ENCODE measurements around the gene DDB1.
A peak's percentile ranks its signal among the peaks of the same experiment; 100 is the strongest.

DDB1 gene

GRCh38 chr11:61354208-61354607 is 21.3 kb upstream of the DDB1 start:
- no peak for DNase-seq

DNA sequence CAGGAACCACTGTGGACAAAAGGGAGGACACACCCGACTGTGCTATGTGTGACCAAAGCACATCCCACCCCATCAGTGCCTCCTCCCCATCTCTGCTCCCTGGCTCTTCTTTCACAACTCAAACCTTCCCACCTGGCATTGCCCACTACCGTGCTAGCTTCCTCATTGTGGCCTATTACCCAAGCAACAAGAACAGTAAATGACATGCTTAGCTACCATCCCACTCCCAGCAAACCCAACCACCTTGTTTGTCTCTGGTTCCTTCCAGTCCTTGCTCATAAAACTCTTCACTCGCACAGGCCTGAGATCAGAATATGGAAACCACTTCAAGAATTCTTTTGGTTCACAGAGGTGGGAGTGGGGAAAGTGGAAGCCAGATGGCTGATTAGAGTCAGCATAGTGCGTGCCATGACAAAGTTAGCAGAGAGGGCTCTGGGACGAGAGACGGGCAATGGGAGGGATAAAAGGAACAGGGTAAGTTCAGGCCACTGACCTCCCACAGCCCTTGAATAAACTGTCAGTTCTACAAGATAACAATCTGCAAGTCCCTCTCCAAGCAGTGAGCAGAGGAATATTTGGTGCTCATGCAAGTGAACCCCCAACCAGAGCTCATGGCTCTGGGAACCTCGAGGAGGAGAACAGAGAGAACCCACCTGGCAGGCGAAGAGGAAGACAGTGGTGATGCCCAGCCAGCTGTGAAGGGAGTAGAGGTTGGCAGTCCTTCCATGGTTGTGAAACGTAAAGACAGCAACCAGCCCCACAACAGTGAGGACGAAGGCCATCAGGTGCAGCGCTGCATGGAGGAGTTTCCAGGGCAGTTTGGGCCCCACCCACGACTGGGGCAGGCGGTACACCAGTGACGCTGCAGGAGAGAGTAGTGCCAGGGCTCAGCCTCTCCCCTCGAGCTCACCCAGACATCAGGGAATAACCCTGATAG is 20.5 kb upstream of the DDB1 start:
- DNase-seq, result no peak

DNA sequence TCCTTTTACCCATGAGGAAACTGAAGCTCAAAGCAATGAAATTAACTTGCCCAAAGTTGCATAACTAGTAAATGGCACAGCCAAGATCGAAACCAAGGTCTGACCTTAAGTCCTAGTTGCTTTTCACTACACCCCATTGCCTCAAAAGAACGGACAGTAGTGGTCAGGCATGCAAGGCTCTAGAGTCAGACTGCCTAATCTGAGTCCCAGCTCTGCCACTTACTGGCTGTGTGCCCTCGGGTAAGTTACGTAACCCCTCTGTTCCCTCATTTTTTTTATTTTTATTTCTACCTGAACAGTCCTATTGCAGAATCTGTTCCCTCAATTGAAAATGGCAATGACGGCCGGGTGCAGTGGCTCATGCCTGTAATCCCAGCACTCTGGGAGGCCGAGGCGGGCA is 19.1 kb upstream of the DDB1 start:
- no peak for DNase-seq

- DNase-seq, result no peak
Measured at GRCh38 chr11:61350803-61351202, 17.9 kb upstream of the DDB1 start.

GRCh38 chr11:61350336-61350735 is 17.4 kb upstream of the DDB1 start:
- DNase-seq, result no peak

GRCh38 chr11:61349916-61350315 is 17.0 kb upstream of the DDB1 start:
- DNase-seq, result no peak

DNA sequence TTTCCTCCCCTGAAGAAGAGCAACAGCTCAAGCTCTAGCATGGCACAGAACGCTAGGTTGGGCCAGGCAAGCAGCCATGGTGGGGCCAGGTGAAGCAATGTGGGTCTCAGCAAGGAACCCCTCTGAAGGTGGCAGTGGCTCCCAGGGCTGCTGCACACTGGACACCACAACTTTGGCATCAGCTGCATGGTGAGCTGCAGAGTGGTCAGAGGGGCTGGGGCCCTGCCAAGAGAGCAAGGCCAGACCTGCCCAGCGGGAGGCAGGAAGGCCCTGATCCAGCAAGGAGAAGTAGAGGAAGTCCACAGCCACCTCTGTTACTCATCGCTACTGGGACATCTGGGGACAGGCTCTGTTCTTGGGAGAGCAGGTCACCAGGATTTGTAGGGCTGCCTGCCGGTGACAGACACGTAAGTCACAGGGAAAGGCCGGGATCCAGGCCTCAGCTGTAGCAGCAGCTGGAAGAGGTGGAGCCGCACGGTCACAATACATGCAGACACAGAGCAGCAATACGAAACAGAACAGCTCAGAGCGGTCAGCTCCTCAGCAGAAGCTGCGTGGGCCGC is 16.4 kb upstream of the DDB1 start:
- DNase-seq, result no peak

DNA sequence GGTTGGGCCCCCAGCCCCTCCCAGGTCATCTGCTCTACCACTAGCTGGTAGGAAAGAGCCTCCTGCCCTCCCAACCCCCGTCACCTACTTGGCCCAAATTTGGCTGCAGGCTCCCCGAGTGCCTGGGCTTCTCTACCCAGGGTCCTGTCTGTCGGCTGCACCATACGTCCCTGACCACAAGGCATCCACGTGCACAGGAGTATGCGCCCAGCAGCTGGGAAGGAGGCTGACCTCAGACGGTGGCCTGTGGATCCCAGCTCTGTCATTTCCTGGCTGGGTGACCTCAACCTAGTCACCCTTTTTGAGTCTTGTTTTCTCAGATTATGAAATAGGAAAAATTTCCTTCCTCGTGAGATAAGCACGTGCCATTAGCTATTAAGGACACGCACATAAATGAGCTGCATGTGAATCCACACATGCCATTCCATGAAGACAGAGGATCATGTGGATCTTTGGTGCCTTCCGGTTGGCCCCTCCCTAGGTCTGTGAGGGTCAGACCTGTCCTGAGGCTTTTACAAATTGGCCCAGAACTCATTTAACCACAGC is 15.1 kb upstream of the DDB1 start:
- no peak for DNase-seq

- DNase-seq, result no peak
Measured at GRCh38 chr11:61345954-61346843, 13.3 kb upstream of the DDB1 start.

GRCh38 chr11:61345170-61345610 is 12.3 kb upstream of the DDB1 start:
- no peak for DNase-seq

- no peak for DNase-seq
Measured at GRCh38 chr11:61343792-61344745, 11.2 kb upstream of the DDB1 start.

DNA sequence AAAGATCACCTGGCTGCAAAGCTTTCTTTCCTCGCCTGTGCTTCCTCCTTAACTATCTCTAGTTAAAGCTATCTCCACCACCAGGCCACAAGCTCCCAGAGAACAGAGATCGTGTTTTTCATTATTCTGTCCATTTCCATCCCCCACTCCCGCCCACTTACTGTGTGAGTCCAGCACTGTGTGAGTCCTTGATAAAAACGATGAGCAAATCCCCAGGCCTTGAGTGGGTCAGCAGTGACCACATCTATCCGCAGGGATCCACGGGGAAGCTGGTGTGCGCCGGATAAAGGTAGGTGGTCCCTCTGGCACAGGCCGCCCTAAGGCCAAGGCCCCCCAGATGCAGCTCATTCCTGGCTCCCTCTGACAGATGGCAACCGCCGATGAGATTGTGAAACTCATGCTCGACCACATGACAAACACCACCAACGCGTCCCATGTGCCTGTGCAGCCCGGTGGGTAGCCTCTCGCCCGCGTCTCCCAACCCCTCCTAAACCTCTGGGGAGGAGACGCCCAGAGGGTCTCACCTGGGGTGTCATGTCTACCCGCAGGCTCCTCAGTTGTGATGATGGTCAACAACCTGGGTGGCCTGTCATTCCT is 9.4 kb upstream of the DDB1 start:
- no peak for DNase-seq

GRCh38 chr11:61341706-61342105 is 8.8 kb upstream of the DDB1 start:
- no peak for DNase-seq

DNA sequence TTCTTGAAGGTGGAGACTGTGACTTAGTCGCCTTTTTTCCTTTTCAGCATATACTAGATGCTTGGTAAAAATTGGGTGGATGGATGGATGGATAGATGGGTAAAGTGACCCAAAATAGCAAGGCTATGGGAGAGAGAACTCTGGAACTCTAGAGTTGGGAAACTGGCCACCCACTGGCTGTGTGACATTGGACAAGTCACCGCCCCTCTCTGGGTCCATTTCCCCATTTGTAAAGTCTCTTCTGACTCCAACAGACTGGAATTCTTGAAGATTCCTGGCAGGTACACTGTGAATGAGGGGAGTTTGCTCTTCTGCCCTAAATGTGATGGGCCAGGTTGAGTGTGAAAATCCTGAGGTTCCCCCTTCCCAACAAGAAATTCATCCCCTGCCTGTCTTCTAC is 8.1 kb upstream of the DDB1 start:
- DNase-seq, result no peak

DNA sequence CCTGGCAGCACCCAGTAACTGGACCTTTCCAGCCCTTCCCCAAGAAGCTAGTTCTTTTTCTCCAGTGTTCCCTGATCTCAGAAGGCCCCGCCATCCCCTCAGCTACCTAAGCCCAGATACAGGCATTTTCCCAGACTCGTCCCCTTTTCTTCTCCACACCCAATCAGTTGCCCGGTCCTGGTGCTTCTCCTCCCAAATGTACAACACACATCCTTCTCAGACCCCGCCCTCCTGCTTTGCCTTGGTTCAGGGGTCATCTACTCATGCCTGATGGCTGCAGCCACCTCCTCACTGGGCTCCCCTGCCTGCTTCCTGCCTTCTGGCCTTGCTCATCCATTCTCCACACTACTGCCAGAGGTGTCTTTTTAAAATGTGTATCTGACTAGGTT is 6.6 kb upstream of the DDB1 start:
- DNase-seq, result no peak

DNA sequence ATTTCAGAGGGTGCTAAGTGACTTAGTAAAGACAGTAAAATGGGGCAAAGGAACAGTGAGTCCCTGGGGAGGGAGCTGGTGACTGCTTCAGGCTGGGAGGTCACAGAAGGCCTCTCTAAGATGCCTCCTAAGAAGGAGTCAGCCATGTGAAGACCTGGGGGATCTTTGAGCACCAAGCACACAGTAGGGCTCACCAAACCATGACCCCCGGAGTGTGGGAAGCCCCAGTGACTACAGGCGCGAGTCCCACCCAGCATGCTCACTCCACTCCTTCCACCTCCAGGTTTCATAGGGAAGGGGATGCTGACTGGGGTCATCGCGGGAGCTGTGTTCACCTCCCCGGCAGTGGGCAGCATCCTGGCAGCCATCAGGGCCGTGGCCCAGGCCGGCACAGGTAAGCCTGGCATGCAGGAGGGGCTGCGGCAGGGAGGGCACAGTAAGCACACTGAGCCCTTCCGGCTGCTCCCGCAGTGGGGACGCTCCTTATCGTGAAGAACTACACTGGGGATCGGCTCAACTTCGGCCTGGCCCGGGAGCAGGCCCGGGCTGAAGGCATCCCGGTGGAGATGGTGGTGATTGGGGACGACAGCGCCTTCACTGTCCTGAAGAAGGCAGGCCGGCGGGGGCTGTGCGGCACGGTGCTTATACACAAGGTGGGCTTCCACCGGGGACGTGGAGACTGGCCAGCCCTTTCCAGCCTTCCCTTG is 6.0 kb upstream of the DDB1 start:
- DNase-seq, result no peak

DNA sequence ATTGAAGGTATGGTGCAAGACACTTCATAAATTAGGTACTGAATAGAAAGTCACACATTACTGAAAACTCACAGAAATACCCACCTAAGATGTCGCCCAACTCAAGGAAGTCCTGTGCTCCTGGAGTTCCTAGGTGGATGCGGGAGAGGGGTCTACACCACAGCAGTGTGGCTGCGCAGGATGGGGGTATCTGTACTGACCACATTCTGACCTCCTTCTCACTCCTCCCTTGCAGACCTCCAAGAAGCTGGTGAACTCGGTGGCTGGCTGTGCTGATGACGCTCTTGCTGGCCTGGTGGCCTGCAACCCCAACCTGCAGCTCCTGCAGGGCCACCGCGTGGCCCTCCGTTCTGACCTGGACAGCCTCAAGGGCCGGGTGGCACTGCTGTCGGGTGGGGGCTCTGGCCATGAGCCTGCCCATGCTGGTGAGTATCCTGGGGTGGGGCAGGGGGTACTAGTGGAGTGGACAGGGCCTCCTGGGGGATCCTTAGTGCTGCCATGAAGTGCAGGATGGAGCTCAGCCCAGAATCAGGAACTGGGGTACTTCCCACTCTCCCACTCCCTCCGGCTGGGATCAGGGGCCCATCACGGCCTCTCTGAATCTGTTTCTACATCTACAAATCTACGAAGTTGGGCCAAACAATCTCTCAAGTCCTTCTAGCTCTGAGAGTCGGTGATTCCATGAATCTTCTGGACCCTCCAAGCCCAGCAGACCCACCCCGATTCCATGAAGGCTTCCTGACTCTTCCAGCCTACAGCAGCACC is 5.0 kb upstream of the DDB1 start:
- no peak for DNase-seq

DNA sequence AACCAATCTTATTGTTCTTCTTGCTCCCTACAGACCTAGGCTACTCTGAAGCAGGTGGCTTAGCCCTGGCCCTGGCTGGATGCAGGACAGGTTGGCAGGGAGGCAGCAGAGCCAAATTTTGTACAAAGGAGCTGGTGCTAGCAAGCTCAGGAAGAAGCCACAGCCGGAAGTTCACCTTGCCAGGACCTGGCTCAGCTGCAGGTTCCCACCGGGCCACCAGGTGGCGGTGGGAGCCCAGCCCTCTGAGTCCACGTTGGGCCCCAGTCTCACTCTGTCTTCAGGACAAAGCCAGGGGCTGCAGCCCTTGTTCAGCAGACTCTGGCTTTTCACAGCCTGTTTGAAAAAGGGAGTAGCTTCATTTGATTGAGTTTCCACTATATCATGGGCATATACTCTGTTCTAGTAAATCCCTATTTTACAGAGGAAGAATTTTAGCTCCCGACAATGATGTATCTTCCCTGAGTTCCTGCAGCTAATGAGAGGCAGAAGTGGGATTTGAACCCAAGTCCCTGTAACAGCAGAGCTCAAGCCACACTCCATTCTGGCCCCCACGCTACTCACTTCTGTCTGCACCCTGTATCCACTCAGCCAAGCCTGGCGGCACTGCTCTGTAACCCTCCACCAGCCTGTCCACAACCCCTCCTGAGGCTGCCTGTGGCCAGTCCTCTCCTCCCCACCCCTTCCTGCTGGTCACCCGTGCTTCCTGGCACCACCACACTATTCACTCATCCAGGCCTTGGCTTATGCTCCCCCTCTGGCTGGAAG is 3.4 kb upstream of the DDB1 start:
- peak; percentile 35 for DNase-seq

DNA sequence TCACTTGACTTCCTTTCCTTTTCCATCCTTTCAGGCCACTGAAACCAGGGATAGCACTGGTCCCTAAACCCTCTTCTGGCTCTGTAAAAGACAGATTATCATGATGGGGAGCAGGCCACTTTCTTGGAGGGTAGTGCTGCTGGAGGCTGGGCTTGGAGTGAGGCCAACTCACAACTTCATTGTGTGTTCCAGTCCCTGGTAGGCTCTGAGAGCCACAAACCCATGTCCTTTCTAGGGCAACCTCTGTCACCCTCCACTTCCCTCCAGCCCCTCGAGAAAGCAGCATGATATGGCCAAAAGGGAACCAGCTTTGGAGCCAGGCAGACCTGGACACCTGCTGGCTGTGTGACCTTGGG is 2.4 kb upstream of the DDB1 start:
- no peak for DNase-seq

Measured in NCI-H1417 treated with DMSO at 0.1 percent for 48 hours (cell line).